NT2/D1 (cell line): ENCODE measurements around the gene RSPH4A.
"Not testable (repeated sequence)": the region's sequence is repeated elsewhere in the genome, so short reads cannot be mapped to it uniquely, and the experiment has no call there.

ENCODE experiments used
- DNase-seq: peaks from one replicate; pipeline ENCODE4 v3.0.0-alpha.2; 2011; ENCODE audit warnings: low read depth, low spot score
- H3K27me3 ChIP-seq: 2 replicates; pipeline ENCODE4 v1.6.0; 2011; ENCODE audit warnings: mild to moderate bottlenecking; ENCODE audit not compliant: insufficient read length, insufficient read depth
- H3K36me3 ChIP-seq: 2 replicates; pipeline ENCODE4 v1.6.1; 2011; ENCODE audit warnings: mild to moderate bottlenecking, low read length, mixed read lengths; ENCODE audit not compliant: insufficient read depth, insufficient read length
- H3K4me1 ChIP-seq: 2 replicates; pipeline ENCODE4 v1.5.1; 2011; ENCODE audit not compliant: insufficient read depth, insufficient read length
- H3K4me3 ChIP-seq: 2 replicates; pipeline ENCODE4 v1.5.1; 2011; ENCODE audit warnings: low read depth; ENCODE audit not compliant: insufficient read length
- H3K9ac ChIP-seq: 2 replicates; pipeline ENCODE4 v1.6.0; 2011; ENCODE audit warnings: low read depth; ENCODE audit not compliant: insufficient read length
- H3K9me3 ChIP-seq: 2 replicates; pipeline ENCODE4 v1.5.1; 2011; ENCODE audit warnings: mild to moderate bottlenecking, low read length; ENCODE audit not compliant: insufficient read depth
- SUZ12 ChIP-seq: IDR thresholded peaks from 2 replicates; pipeline ENCODE4 v1.6.1; 2011; ENCODE audit not compliant: insufficient read length, insufficient read depth; ENCODE audit errors: extremely low read depth
- YY1 ChIP-seq: IDR thresholded peaks from 2 replicates; pipeline ENCODE4 v1.6.1; 2011; ENCODE audit not compliant: insufficient read length, insufficient read depth
- ZNF274 ChIP-seq: IDR thresholded peaks from 2 replicates; pipeline ENCODE4 v1.6.1; 2011; ENCODE audit warnings: mild to moderate bottlenecking, low read depth, low read length

RSPH4A gene

GRCh38 chr6:116577486-116577885, 38.8 kb upstream of the RSPH4A start:
- Histone ChIP-seq H3K9me3 (no peaks in the 10 kb centered on the region), H3K27me3 (no peaks in the 10 kb centered on the region), H3K9ac (no peak overlapping the region), H3K36me3 (peaks cover 47% of the 10 kb centered on the region), H3K4me3 (no peak overlapping the region), H3K4me1 (no peaks in the 10 kb centered on the region)
- no peak for DNase-seq
- TF ChIP-seq SUZ12, result no peak

- peaks cover 52% of the 10 kb centered on the region for H3K36me3 ChIP-seq
- no peak for DNase-seq
Measured at GRCh38 chr6:116578335-116578734, 37.9 kb upstream of the RSPH4A start.

GRCh38 chr6:116579143-116579542, 37.1 kb upstream of the RSPH4A start:
- no peak overlapping the region for H3K4me3 ChIP-seq
- peaks cover 47% of the 10 kb centered on the region for H3K36me3 ChIP-seq
- TF ChIP-seq YY1 (no peak), ZNF274 (no peak), SUZ12 (no peak)
- no peak overlapping the region for H3K9ac ChIP-seq
- H3K9me3 ChIP-seq, result no peaks in the 10 kb centered on the region
- H3K27me3 ChIP-seq, result no peaks in the 10 kb centered on the region
- no peaks in the 10 kb centered on the region for H3K4me1 ChIP-seq
- no peak for DNase-seq

More at GRCh38 chr6:116578335-116578734, 37.9 kb upstream of the RSPH4A start:
- Histone ChIP-seq H3K27me3 (no peaks in the 10 kb centered on the region), H3K9me3 (no peaks in the 10 kb centered on the region), H3K4me3 (no peak overlapping the region), H3K4me1 (no peaks in the 10 kb centered on the region), H3K9ac (no peak overlapping the region)
- TF ChIP-seq ZNF274 (no peak), YY1 (no peak), SUZ12 (no peak)

GRCh38 chr6:116580198-116580597, 36.1 kb upstream of the RSPH4A start:
- DNase-seq, result no peak
- peaks cover 39% of the 10 kb centered on the region for H3K36me3 ChIP-seq
- no peaks in the 10 kb centered on the region for H3K4me1 ChIP-seq
- H3K9ac ChIP-seq, result no peak overlapping the region
- no peak for TF ChIP-seq ZNF274
- TF ChIP-seq YY1, result no peak
- TF ChIP-seq SUZ12, result no peak
- H3K27me3 ChIP-seq, result no peaks in the 10 kb centered on the region
- no peak overlapping the region for H3K4me3 ChIP-seq
- H3K9me3 ChIP-seq, result no peaks in the 10 kb centered on the region

GRCh38 chr6:116586276-116586675, 30.0 kb upstream of the RSPH4A start:
- no peak overlapping the region for H3K9ac ChIP-seq

GRCh38 chr6:116586738-116587137, 29.5 kb upstream of the RSPH4A start:
- H3K4me1 ChIP-seq, result no peaks in the 10 kb centered on the region
- no peak overlapping the region for H3K9ac ChIP-seq
- H3K27me3 ChIP-seq, result no peaks in the 10 kb centered on the region
- H3K36me3 ChIP-seq, result peaks cover 48% of the 10 kb centered on the region
- no peak for DNase-seq
- TF ChIP-seq SUZ12 (no peak), ZNF274 (no peak), YY1 (no peak)
- H3K4me3 ChIP-seq, result no peak overlapping the region
- no peaks in the 10 kb centered on the region for H3K9me3 ChIP-seq

More at GRCh38 chr6:116586276-116586675, 30.0 kb upstream of the RSPH4A start:
- Histone ChIP-seq H3K4me1 (no peaks in the 10 kb centered on the region), H3K9me3 (no peaks in the 10 kb centered on the region), H3K36me3 (peaks cover 44% of the 10 kb centered on the region), H3K27me3 (no peaks in the 10 kb centered on the region), H3K4me3 (no peak overlapping the region)
- TF ChIP-seq ZNF274 (no peak), YY1 (no peak), SUZ12 (no peak)
- no peak for DNase-seq

GRCh38 chr6:116595247-116595646, 21.0 kb upstream of the RSPH4A start:
- peaks cover 52% of the 10 kb centered on the region for H3K36me3 ChIP-seq
- no peaks in the 10 kb centered on the region for H3K9me3 ChIP-seq
- no peaks in the 10 kb centered on the region for H3K4me1 ChIP-seq
- TF ChIP-seq ZNF274, result no peak
- TF ChIP-seq SUZ12, result no peak
- TF ChIP-seq YY1, result no peak
- no peak overlapping the region for H3K9ac ChIP-seq
- H3K4me3 ChIP-seq, result no peak overlapping the region
- DNase-seq, result no peak
- H3K27me3 ChIP-seq, result no peaks in the 10 kb centered on the region

GRCh38 chr6:116596815-116597214, 19.5 kb upstream of the RSPH4A start:
- TF ChIP-seq SUZ12 (no peak), ZNF274 (no peak), YY1 (no peak)
- H3K9ac ChIP-seq, result no peak overlapping the region
- DNase-seq, result no peak

GRCh38 chr6:116603916-116604315, 12.4 kb upstream of the RSPH4A start:
- not testable (repeated sequence) for H3K4me3 ChIP-seq, H3K9me3 ChIP-seq, DNase-seq, H3K27me3 ChIP-seq, H3K9ac ChIP-seq, H3K4me1 ChIP-seq, H3K36me3 ChIP-seq

More at GRCh38 chr6:116596815-116597214, 19.5 kb upstream of the RSPH4A start:
- Histone ChIP-seq H3K9me3 (no peaks in the 10 kb centered on the region), H3K4me1 (no peaks in the 10 kb centered on the region), H3K4me3 (no peak overlapping the region), H3K36me3 (peaks cover 38% of the 10 kb centered on the region), H3K27me3 (no peaks in the 10 kb centered on the region)

- not testable (repeated sequence) for H3K9me3 ChIP-seq, DNase-seq, H3K36me3 ChIP-seq, H3K9ac ChIP-seq, H3K4me3 ChIP-seq, H3K4me1 ChIP-seq, H3K27me3 ChIP-seq
Measured at GRCh38 chr6:116604868-116605267, 11.4 kb upstream of the RSPH4A start.
